MCF 10A (cell line): ENCODE results near the gene OSBPL3. TPM values are rescaled to one million over a fixed set of nuclear protein-coding genes. Genes with fewer than 3 reads are reported as not detected.

Source experiments
- BruUV-seq: library from RNA; stranded (reverse); fragments of 400-500 nt; replicated peaks from 2 replicates; lab custom pipeline; 2021; lab: Mats Ljungman, UMichigan
- CTCF ChIA-PET: fragments of 300-600 bp; sonication (Branson Sonifier 250); formaldehyde crosslinking; extraction: SDS; loops from one replicate; lab custom pipeline; 2021; ENCODE audit warnings: antibody characterized with exemption, inconsistent platforms; lab: Yijun Ruan, JAX
- POLR2A ChIA-PET: fragments of 300-600, 350-650 bp; sonication (Branson Sonifier 250); formaldehyde crosslinking; extraction: SDS; loops from one replicate; lab custom pipeline; 2020; ENCODE audit warnings: antibody characterized with exemption, inconsistent platforms; lab: Yijun Ruan, JAX
- DNase-seq: peaks from one replicate; pipeline ENCODE4 v3.0.0-alpha.2; 2018; ENCODE audit not compliant: unreplicated experiment
- H3K27ac Mint-ChIP-seq: one replicate; pipeline ENCODE4 v1.8.0; 2022; ENCODE audit warnings: mild to moderate bottlenecking, low read depth, mixed read lengths; ENCODE audit not compliant: unreplicated experiment
- H3K27me3 Mint-ChIP-seq: one replicate; pipeline ENCODE4 v1.8.0; 2022; ENCODE audit warnings: mixed read lengths; ENCODE audit not compliant: insufficient read depth, unreplicated experiment
- H3K36me3 Mint-ChIP-seq: one replicate; pipeline ENCODE4 v1.8.0; 2022; ENCODE audit warnings: mild to moderate bottlenecking, moderate library complexity, mixed read lengths; ENCODE audit not compliant: insufficient read depth, unreplicated experiment
- H3K4me1 Mint-ChIP-seq: one replicate; pipeline ENCODE4 v1.8.0; 2022; ENCODE audit warnings: mixed read lengths; ENCODE audit not compliant: insufficient read depth, unreplicated experiment
- H3K4me3 Mint-ChIP-seq: one replicate; pipeline ENCODE4 v1.8.0; 2022; ENCODE audit warnings: mild to moderate bottlenecking, moderate library complexity, mixed read lengths; ENCODE audit not compliant: unreplicated experiment
- H3K9me3 Mint-ChIP-seq: one replicate; pipeline ENCODE4 v1.8.0; 2022; ENCODE audit warnings: mixed read lengths; ENCODE audit not compliant: unreplicated experiment
- intact Hi-C: fragments of 100-400 bp; cut with micrococcal nuclease; formaldehyde crosslinking; loops from 2 replicates; pipeline ENCODE4 v1.14.1; 2022
- total RNA-seq: library from RNA; stranded (reverse); gene quantifications from 2 replicates; pipeline ENCODE4 v1.2.3, GENCODE V29; 2022
- TF ChIP-seq, protein P1 (sequence below): fragments of 200-600 bp; IDR thresholded peaks from one replicate; pipeline ENCODE4 v1.8.0; 2022; ENCODE audit warnings: antibody characterized with exemption, mild to moderate bottlenecking; ENCODE audit not compliant: unreplicated experiment

OSBPL3 gene
- total RNA-seq, 1 experiment from 2014 or later: 33.8 TPM

- DNase-seq: peak; percentile 94
- peak overlapping the region; percentile 54 for H3K4me3 Mint-ChIP-seq
- BruUV-seq: no TSS peak
- TF ChIP-seq, protein P1, sequence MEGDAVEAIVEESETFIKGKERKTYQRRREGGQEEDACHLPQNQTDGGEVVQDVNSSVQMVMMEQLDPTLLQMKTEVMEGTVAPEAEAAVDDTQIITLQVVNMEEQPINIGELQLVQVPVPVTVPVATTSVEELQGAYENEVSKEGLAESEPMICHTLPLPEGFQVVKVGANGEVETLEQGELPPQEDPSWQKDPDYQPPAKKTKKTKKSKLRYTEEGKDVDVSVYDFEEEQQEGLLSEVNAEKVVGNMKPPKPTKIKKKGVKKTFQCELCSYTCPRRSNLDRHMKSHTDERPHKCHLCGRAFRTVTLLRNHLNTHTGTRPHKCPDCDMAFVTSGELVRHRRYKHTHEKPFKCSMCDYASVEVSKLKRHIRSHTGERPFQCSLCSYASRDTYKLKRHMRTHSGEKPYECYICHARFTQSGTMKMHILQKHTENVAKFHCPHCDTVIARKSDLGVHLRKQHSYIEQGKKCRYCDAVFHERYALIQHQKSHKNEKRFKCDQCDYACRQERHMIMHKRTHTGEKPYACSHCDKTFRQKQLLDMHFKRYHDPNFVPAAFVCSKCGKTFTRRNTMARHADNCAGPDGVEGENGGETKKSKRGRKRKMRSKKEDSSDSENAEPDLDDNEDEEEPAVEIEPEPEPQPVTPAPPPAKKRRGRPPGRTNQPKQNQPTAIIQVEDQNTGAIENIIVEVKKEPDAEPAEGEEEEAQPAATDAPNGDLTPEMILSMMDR: no peak
- peak overlapping the region; percentile 88 for H3K27ac Mint-ChIP-seq
- H3K36me3 Mint-ChIP-seq: peaks cover 53% of the 10 kb centered on the region
- POLR2A ChIA-PET: interaction anchor here (0.6 to 3.6 kb wide), 15 partner anchors 9 to 644 kb away, joined by 3 to 41 read pairs (median 4); partner anchors contain the start of genes CYCS and OSBPL3
- no peaks in the 10 kb centered on the region for H3K27me3 Mint-ChIP-seq
- no peaks in the 10 kb centered on the region for H3K9me3 Mint-ChIP-seq
- H3K4me1 Mint-ChIP-seq: peaks cover 62% of the 10 kb centered on the region
- intact Hi-C loops: no loop called here
- CTCF ChIA-PET: interaction anchor here (0.6 to 3.4 kb wide), 13 partner anchors 14 to 272 kb away, joined by 3 to 13 read pairs (median 4); no protein-coding TSS in a partner anchor
Measured at GRCh38 chr7:24825931-24826661, 153.9 kb downstream of the OSBPL3 start.

DNA sequence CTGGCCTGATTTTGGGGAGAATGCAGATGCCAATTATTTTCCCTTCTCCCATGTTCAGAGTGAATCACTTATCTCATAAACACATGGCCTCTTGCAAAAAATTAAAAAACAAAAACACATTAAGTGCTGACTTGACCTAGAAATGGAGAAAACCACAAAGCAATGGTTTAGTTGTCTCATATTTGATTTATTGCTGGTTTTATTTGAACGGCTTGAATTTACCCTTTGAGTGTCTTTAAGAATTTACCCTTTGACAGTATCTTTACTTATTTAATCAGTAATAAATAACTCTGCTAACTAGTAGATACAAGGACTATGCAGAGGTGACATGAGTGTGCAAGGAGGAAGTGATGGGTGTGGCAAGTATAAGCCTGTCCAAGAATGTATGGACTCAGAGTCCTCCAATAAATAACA is 154.6 kb downstream of the OSBPL3 start:
- H3K27me3 Mint-ChIP-seq: no peaks in the 10 kb centered on the region
- no peaks in the 10 kb centered on the region for H3K9me3 Mint-ChIP-seq
- POLR2A ChIA-PET: interaction anchor here (0.7 to 3.6 kb wide), 11 partner anchors 10 to 300 kb away, joined by 3 to 41 read pairs (median 4); partner anchors contain the start of genes CYCS and OSBPL3
- BruUV-seq: no TSS peak
- intact Hi-C loops: no loop called here
- H3K4me1 Mint-ChIP-seq: peaks cover 63% of the 10 kb centered on the region
- peak overlapping the region; percentile 88 for H3K27ac Mint-ChIP-seq
- CTCF ChIA-PET: interaction anchor here (0.7 to 2.2 kb wide), 9 partner anchors 13 to 273 kb away, joined by 3 to 10 read pairs (median 3); no protein-coding TSS in a partner anchor
- H3K36me3 Mint-ChIP-seq: peaks cover 51% of the 10 kb centered on the region
- TF ChIP-seq, protein P1: no peak
- peak; percentile 21 for DNase-seq
- no peak overlapping the region for H3K4me3 Mint-ChIP-seq

DNA sequence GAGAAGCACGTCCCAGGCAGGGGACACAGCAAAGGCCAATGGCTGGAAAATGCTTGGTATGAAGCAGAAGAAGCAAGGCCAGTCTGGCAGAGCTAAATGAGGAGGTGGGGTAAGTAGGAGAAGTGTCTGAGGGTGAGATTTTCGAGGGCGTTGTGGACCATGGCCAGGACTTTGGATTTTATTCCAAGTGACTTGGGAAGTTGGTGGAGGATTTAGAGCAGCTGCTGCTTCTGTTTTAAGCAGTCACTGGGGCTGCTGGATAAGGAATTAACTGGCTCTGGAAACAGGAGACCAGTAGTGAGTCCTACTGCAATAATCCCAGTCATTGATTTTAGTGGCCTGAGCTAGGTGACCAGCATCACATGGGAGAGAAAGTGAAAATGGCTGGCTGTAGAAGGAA is 155.1 kb downstream of the OSBPL3 start:
- no peak for DNase-seq
- BruUV-seq: no TSS peak
- peaks cover 51% of the 10 kb centered on the region for H3K36me3 Mint-ChIP-seq
- H3K4me3 Mint-ChIP-seq: no peak overlapping the region
- TF ChIP-seq, protein P1: no peak
- H3K27ac Mint-ChIP-seq: peak overlapping the region; percentile 88
- intact Hi-C loops: loop anchor here (5.0 kb wide), 1 partner anchor 32 kb away; no protein-coding TSS in a partner anchor
- peaks cover 63% of the 10 kb centered on the region for H3K4me1 Mint-ChIP-seq
- CTCF ChIA-PET: interaction anchor here (0.7 to 1.8 kb wide), 5 partner anchors 12 to 269 kb away, joined by 3 to 8 read pairs (median 3); no protein-coding TSS in a partner anchor
- POLR2A ChIA-PET: interaction anchor here (0.7 to 3.6 kb wide), 7 partner anchors 13 to 300 kb away, joined by 3 to 41 read pairs (median 5); partner anchors contain the start of genes CYCS and OSBPL3
- H3K27me3 Mint-ChIP-seq: no peaks in the 10 kb centered on the region
- H3K9me3 Mint-ChIP-seq: no peaks in the 10 kb centered on the region

DNA sequence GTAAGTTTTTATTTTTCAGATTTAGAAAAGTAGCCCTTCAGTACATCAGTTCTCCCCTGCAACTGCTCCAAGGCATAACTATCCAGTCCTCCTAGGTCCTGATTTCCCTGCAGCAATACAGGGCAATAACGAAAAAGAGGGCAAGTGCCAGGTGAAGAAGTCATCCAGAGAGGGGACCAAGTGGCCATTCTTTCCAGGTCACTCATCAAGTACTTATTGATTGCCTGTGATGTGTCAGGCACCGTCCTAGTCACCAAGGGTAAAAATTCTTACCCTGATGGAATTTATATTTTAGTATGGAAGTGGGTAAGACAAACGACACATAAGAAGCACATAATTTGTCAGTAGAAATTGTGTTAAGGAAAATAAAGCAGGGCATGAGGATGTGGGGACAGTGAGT is 155.6 kb downstream of the OSBPL3 start:
- TF ChIP-seq, protein P1: no peak
- DNase-seq: no peak
- Mint-ChIP-seq H3K27me3 (no peaks in the 10 kb centered on the region), H3K4me3 (no peak overlapping the region), H3K36me3 (peaks cover 48% of the 10 kb centered on the region), H3K4me1 (peaks cover 60% of the 10 kb centered on the region), H3K27ac (peak overlapping the region; percentile 88), H3K9me3 (no peaks in the 10 kb centered on the region)
- POLR2A ChIA-PET: interaction anchor here (0.8 to 3.6 kb wide), 3 partner anchors 133 to 156 kb away, joined by 4 to 41 read pairs (median 28); partner anchors contain the start of gene OSBPL3
- BruUV-seq: no TSS peak
- CTCF ChIA-PET: interaction anchor here (1.8 kb wide), 1 partner anchor 269 kb away, joined by 6 read pairs; no protein-coding TSS in a partner anchor
- intact Hi-C loops: loop anchor here (5.0 kb wide), 1 partner anchor 33 kb away; no protein-coding TSS in a partner anchor
